ENCODE measurements around the gene DKK2. TPM values are rescaled to one million over a fixed set of nuclear protein-coding genes. Genes with fewer than 3 reads are reported as not detected.

DKK2 gene
- 0.09 and 1.7 TPM in 2 replicates for total RNA-seq

DNA sequence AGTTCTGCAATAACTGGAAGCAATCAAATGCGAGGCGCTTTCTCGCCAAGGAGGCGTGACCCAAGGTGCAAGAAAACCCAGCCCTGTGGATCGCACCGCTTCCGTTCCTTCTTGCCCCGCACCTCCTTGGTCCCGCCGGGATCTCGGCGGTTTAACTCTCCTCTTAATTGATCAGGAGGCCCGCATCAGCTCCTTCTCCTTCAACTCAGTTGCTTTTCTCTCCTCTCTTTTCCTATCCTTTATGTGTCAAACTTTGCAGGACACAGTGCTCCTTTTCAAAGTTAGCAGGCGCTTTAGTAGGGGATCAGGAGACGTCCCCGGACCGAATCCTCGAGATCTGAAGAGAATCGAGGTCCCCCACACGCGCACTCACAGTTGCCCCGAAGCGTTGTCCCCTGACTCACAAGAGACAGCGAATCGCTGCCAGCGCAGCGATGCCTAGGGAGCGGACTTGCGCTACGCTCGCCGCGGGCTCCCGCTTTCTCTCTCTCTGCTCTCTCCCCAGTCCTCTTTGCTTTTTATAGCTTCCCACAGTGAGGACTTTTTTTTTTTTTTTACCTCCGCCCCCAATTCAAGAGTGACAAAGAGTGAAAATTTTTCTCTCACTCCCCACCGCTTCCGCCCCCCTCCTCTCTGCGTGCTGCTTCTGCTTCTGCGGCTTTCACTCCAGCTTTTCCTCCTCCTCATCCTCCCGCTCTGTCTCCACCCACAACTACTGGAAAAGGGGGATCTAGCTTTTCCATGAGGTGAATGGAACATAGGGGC, at the start of gene DKK2:
Gene DKK2 (minus strand): TSS at position 495 of the 765 bp plus-strand sequence. CDS start 722 bp downstream, outside the sequence.

Measured in endothelial cell of coronary artery (primary cell).